NCI-H2107 treated with DMSO at 0.1 percent for 48 hours (cell line): Measurements from ENCODE around the gene GTPBP4.
A peak's percentile ranks its signal among the peaks of the same experiment; 100 is the strongest.
"Not testable (repeated sequence)": the region's sequence is repeated elsewhere in the genome, so short reads cannot be mapped to it uniquely, and the experiment has no call there.

Source experiments
- DNase-seq: peaks from one replicate; lab custom pipeline; 2025; ENCODE audit not compliant: unreplicated experiment; lab: John Stamatoyannopoulos, UW

The GTPBP4 gene

DNA sequence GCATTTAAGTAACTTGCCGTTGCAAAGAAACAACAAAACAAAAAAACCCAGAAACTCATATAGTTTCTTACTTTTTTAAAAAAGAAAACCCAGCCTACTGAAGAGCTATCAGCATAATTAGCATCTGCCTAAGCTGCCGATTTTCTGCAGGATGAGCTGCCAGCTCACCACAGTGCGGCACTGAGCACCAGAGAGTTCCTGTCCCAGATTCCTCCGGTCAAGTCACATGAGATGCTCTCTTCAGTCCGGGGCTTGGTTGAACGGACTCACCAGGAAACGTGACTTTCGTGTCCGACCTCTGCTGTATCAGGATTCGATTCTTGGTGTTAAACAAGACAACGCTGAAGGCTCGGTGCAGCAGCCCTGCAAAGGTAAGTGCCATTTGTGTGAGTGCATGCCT, 34.2 kb downstream of the GTPBP4 start:
- DNase-seq, result no peak

DNA sequence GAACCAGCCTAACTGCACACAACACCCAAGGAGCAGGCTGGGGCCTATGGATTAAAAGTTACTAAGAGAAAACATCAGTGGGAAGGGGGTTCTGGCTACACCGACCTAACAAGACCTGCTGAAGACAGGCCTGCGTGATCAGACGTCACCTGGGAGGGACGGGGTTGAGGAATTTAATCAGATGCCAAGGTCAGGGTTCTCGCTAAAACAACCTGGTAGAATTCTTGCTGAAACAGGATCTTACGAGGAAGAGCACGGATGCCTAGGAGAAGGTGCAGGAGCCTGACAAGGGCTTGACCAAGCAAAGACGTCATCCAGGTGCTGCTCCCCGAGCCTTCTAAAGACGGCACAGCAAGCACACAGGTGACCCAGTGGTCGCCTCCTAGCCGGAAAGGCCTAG, 35.9 kb downstream of the GTPBP4 start:
- no peak for DNase-seq

DNA sequence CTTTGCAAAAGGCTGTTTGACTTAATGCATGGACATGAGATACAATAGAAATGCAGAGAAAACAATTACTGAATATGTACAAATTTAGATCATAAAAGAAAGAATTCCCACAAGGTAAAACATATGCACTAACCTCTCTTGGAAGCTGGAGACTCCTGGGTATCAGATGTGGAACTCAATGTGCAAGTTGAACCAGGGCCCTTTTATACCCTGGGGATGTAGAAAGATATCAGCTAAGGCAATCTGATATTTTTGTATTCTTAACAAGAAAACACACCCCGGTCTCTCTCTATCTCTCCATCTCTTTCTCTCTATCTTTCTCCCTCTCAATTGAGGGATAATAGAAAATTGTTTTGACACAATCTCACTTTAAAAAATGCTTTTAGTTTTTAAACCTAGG, 37.4 kb downstream of the GTPBP4 start, which contains the start of gene IDI2:
IDI2 (minus strand) TSS at position 177 of the 400 bp plus-strand sequence. CDS start 1,136 bp downstream, outside the sequence.
- no peak for DNase-seq

DNA sequence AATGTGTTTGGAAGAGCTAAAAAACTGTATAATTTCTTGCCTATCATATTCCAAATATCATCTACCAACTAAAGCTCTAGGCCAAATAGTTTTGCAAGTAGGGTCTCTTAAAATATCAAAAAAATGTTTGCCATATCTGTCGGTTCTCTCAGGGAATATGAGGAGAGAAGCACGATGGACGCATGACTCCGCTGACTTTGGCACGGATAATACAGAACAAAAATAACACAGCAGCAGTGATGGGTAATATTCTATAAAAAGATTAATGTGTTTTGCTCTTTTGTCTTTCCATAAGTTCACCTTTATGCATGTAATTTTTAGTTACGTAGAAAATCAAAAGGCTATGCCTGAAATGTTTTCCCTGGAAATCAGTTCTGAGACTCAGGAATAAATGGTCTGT, 38.3 kb downstream of the GTPBP4 start:
- no peak for DNase-seq

DNA sequence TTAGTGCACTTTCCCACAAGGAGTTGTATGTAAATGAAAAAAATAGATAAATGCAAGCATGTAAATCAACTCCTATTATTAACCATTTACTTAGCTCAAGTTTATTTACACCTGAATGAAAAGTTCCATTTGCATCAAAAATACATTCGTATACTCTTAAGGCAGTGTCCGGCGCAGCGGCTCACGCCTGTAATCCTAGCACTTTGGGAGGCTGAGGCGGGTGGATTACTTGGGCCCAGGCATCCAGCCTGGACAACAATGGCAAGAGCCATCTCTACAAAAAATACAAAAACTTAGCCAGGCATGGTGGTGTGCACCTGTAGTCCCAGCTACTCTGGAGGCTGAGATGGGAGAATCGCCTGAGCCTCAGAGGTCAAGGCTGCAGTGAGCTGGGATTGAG, 41.6 kb downstream of the GTPBP4 start:
- no peak for DNase-seq

DNA sequence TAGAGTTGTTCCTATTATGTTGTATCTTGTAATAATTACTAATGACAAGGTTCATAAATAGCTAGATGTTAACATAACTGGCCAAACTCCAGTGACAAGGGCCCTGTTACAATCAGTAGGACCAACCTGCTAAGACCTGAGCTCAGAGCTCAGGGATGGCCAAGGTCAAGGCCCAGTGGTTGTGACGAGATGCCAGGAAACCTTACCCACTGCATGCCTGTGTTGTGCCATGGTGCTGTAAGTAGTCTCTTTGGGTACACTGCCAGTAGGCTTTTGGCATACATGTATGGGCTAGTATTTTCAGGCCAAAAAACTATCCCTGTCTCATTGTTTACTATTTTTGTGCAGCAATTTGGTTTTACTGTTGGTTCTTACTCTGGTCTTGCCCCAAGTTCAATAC, 45.4 kb downstream of the GTPBP4 start:
- DNase-seq, result no peak

DNA sequence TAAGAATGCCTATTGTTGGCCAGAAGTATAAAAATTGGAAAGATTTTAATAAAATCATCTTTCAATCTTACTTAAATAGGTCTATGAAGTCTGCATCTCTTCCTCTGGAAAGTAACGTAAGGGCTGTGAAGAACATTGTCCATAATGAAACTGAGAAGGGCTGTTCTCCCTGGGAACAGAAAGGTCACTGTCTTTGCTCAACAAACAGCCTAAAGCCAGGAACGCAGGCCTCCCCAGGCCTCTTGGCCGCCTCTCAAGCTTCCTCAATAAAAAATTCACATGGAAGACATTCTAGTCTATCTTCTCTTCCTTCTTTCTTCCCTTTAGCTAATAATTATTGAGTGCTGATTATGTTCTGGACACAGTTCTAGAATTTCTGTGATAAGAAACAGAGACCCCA, 46.5 kb downstream of the GTPBP4 start:
- DNase-seq, result no peak

DNA sequence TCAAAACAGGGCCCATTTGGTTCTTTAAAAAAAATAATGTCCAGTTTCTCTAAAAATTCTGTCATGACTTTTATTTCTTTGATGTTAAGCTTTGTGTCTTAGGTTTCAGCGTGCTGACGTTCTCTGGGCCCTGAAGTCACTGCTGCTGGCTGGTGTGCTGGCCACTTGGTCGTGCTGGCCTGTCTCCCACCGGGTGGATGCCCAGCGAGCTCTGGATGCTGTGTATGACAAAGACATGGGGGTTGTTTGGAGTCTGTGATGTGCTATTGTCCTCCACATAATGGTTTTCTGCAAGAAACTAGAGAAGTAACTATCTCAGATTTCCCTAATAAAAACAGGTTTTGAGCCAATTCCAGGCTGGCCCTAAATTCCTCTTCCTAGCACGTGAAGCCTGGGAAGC, 47.0 kb downstream of the GTPBP4 start:
- DNase-seq, result no peak

DNA sequence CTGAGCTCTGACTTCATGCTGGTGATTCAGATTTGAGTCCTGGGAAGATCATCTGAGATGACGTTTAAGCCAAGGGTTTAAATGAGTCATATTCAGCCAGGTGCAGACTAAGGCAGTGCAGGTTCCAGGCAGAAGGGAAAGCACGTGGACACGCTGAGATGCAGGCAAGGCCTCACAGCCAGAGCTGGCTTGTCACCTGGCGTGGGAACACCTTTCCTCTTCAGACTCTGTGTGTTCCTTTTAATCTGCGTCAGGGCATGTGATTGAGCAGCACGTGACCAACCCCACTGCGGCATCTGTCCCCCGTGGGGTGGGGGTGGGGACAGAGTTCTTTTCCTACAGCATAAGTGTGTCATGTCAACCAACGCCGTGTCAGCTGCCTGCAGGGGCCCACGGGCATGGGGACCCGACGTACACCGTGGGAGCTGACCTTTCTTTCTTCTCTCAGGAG, 48.1 kb downstream of the GTPBP4 start:
- no peak for DNase-seq

DNA sequence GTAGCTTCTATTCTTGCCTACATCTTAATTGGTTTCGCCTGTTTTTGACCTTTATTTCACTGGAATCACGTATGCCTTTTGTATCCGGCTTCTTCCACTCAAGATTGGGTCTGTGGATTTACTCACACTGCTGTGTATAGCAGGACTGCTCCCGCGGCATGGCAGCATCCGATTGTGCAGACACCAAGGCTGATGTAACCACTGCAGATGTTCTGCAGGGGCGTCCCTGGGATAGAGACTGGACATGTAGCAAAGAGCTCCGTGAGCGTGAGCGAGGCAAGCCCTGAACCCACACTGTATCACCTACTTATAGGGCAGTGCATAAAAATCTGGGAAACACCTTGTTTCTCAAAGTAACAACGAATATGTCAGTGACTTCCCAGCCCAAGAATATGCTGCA, 48.9 kb downstream of the GTPBP4 start:
- no peak for DNase-seq

DNA sequence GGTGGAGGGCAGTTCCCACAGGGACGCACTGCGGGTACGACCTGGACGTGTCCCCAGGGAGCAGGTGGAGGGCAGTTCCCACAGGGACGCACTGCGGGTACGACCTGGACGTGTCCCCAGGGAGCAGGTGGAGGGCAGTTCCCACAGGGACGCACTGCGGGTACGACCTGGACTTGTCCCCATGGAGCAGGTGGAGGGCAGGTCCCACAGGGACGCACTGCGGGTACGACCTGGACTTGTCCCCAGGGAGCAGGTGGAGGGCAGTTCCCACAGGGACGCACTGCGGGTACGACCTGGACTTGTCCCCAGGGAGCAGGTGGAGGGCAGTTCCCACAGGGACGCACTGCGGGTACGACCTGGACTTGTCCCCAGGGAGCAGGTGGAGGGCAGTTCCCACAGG, 50.5 kb downstream of the GTPBP4 start:
- not testable (repeated sequence) for DNase-seq

DNA sequence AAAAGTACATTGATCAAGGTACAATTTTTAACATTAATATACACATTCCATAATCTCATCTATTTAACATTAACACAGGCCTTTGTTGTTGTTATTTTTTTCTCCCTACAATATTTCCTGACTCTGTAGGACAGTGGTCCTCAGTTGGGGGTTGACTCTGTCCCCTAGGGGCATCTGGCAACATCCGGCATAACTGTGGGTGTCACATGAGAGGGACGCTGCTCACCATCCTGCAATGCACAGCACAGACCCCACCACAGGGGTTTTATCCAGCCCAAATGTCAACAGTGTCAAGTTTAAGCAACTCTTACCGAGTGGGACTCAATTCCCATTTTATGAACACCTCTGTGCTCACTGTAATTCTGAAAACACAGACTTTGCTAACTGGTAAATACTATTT, 51.9 kb downstream of the GTPBP4 start:
- DNase-seq, result no peak

DNA sequence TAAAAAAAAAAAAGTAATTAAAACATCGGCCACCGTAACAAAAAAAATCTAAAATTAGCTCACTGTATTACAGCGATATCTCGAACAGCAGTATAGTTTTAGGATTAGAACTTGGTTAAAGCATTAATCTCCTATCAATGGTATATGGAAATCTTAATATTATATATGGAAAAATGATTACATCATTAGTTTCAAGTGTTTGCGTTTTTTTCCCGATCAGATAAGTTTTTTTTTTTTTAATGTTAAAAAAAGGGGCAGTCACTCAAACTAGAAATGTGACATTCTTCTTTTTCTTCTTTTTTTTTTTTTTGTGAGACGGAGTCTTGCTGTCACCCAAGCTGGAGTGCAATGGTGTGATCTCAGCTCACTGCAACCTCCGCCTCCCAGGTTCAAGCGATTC, 53.3 kb downstream of the GTPBP4 start:
- no peak for DNase-seq

DNA sequence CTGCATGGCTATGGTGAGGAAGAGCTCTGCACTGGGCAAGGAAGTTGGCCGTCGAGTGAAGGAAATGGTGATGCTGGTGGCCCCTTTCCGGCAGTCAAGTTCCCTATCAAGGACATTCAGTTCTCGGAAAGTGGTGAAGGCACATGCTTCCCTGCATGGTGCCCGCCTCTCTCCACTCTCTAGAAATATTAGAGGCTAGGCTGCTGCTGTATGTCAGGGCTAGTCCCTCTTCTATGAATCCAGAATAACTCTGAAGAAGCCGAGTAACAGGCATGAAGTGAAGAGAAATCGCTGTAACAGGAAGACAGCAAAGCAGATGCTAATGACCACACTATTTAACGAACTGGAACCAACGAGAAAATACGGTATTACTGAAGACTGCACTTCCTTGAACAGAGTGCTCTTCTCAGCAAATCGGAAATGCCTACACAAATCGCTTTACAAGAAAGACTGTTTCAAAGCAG, 55.3 kb downstream of the GTPBP4 start:
- no peak for DNase-seq

DNA sequence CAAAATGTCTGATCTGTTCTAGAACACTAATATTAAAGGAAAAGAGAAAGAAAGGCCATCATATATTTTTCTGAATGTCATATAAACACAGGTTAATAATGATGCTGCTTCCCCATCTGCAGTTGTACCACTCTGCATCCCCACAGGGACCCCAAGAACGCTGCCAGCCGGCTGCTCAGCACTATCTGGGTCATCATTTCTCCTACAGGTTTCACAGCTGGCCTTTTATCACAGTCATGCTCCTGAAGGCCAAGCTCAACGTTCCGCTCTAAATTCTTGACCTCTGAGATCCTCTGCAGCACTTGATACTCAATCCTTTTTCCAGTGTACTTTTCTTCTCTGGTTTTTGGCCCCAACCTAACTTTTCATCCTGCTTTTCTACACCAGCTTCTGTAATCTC, 55.9 kb downstream of the GTPBP4 start:
- DNase-seq, result no peak

DNA sequence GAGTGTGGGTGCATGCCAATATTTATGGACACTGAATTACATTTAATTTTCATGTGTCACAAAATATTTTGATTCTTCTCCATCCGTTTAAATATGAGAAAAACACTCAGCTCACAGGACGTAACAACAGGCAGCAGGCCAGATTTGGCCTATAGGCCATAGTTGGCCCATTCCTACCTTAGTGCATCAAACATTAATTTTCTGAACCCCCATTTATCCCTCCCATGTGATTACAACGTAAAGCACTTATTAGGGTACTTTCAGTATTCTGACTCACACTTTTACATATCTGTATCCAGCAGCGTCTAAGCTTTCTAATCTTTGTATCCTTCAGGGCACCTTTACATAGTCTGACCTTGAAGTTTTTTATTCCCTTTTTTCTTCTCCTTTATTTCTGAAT, 56.7 kb downstream of the GTPBP4 start:
- no peak for DNase-seq

DNA sequence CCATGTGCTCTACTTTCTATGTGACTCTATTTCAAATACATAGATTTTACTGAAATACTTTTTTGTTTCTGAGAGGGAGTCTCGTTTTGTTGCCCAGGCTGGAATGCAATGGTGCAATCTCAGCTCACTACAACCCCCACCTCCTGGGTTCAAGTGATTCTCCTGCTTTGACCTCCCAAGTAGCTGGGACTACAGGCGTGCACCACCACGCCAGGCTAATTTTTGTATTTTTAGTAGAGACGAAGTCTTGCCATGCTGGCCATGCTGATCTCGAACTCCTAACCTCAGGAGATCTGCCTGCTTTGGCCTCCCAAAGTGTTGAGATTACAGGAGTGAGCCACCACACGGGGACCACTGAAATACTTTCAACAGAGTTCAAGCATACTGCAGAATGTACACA, 57.2 kb downstream of the GTPBP4 start:
- DNase-seq, result no peak

DNA sequence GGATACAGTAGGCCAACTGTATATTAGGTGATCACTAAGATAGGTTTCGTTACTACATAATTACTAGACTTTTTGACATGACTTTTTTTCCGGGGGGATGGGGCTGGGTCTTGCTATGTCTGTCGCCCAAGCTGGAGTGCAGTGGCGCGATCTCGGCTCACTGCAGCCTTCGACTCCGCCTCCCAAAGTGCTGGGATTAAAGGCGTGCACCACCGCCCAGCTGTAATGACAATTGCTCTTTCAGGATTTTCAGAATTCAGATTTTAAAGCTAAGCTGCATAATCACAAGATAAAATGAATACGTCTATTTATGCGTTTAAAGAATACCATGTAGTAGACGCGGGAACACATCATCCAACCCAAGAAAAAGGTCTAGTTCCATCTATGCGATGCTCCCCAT, 59.7 kb downstream of the GTPBP4 start:
- no peak for DNase-seq

DNA sequence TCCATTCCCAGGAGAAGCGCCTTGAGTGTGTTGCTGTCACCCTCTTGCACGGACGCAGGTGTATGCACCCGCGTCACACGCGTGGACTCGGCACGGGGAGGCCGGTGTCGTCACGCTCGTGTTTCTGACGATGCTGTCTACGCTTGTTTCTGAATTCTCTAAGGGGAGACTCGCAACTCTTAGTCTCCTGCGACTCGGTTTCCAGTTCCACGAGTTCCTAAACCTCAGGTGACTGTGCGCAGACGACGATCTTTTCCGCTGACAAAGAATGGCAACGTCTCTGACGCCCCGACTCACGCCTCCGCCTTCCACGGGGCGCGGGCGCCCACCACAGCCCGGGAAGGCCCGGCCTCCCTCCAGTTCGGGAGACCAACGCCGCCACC, 60.1 kb downstream of the GTPBP4 start:
- DNase-seq, result no peak

DNA sequence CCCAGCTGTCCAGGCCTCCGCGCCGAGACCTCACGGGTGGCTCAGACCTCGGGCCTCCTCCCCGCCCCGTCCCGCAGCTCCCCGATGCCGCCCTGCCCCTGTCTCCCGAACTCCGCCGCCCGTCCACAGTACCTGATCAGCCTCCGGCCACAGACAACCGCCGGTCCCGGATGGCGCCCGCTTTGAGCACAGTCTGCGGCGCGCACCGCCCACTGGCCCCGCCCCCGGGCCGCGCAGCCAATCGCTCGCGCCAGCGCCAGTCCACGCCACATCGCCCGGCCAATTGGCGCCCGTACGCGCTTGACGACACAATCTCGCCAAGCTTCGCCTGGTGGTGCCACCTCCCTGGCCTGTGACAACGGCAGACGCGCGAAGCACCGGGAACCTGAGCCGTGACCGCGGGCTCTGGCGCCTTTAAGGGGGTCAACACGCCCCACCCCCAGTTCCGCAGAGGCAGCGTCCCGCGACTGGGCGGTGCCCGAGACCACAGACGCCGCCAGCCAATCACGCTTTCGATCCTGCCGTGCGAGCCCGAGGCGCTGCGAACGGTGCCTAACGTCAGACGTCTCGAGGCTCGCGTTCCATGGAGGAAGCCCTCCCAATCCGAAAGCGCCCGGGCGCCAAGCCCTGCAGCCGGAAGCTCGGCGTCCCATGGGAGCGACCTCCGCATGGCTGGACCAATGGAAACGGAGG, 60.6 kb downstream of the GTPBP4 start, which contains the start of gene IDI1:
IDI1 (minus strand) TSS at position 388 of the 693 bp plus-strand sequence; CDS start at position 272, 116 bp downstream.
- peak; percentile 95 for DNase-seq

DNA sequence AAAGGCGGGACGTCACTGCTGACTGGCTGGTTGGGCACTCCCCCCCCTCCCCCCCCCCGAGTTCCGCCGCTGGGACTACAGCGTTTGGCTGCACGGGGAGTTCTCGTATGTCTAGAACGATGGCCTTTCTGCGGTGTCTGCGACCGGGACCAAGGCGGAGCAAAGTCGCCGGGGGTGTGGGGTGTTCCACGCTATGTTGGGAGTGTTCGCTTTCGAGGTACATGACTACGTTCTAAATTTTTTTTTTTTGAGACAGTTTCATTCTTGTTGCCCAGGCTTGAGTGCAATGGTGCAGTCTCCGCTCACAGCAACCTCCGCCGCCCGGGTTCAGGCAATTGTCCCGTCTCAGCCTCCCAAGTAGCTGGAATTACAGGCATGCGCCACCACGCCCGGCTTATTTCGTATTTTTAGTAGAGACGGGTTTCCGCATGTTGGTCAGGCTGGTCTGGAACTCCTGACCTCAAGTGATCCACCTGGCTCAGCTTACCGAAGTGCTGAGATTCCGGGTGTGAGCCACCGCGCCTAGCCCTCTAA, 61.3 kb downstream of the GTPBP4 start:
- DNase-seq, result no peak

DNA sequence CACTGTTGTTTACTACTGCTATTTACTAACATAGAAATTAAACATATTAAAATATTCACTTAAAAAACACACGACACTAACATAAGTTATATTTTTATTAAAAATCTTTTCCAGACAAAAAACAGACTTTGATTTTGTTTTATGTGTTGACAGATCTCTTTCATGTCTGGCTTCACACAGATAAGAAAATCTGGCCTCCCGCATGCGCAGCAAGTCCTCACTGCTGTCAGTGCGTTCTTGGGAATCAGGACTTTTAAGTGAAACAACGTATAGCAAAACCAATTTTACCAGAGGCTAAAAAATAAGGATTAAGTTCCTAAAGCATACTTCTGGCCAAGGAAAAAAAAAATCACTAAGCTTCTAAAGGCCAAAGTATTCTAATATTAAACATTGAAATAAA, 61.9 kb downstream of the GTPBP4 start:
- DNase-seq, result no peak

DNA sequence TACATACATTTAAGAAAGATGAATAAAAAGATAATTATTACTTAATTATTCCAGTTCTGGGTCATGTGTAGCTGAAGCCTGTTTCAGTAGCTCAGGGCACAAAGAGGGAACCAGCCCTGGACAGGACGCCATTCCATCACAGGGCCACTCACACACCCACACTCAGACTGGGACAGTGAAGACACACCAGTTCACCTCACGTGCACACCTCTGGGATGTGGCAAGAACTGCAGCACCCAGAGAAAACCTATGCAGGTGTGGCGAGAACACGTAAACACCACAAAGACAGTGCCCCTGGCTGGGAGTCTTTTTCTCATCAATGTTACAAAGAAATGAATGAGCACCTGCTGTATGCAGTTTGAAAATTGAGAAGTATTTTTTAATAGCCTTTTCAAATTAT, 62.3 kb downstream of the GTPBP4 start:
- no peak for DNase-seq
